OCI-LY3 (cell line): ENCODE data around the gene PCSK5.

Experiments
- EZH2phosphoT487 ChIP-seq: fragments of 200-600 bp; shearing (Covaris generic); IDR thresholded peaks from 2 replicates; pipeline ENCODE4 v1.6.1; 2018; ENCODE audit warnings: antibody characterized with exemption, mixed run types, low read depth
- TF ChIP-seq, protein P1 (sequence below): fragments of 200-600, 300-600 bp; sonication (generic); IDR thresholded peaks from 2 replicates; pipeline ENCODE4 v1.5.1; 2014; ENCODE audit warnings: antibody characterized with exemption, low read length, low read depth

DNA sequence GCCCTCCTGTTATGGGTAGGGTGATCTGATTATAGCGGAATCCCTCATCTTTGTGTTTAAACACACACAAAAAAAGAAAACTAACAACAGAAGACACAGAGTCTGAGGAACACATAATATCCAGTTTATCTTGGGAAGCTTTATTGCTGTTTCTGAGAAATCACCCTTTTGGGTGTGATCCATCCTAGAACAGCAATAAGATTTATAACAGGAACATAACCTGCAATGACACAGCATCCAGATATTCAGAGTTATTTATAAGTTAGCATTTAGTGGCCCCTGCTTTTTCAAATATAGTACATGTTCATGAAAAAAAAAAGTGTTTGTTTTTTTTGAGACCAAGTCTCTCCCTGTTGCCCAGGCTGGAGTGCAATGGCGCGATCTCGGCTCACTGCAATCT, 423.8 kb downstream of the PCSK5 start:
- TF ChIP-seq, protein P1, sequence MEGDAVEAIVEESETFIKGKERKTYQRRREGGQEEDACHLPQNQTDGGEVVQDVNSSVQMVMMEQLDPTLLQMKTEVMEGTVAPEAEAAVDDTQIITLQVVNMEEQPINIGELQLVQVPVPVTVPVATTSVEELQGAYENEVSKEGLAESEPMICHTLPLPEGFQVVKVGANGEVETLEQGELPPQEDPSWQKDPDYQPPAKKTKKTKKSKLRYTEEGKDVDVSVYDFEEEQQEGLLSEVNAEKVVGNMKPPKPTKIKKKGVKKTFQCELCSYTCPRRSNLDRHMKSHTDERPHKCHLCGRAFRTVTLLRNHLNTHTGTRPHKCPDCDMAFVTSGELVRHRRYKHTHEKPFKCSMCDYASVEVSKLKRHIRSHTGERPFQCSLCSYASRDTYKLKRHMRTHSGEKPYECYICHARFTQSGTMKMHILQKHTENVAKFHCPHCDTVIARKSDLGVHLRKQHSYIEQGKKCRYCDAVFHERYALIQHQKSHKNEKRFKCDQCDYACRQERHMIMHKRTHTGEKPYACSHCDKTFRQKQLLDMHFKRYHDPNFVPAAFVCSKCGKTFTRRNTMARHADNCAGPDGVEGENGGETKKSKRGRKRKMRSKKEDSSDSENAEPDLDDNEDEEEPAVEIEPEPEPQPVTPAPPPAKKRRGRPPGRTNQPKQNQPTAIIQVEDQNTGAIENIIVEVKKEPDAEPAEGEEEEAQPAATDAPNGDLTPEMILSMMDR: no peak
- TF ChIP-seq EZH2phosphoT487: no peak
